ENCODE results near the gene ERRFI1. TPM values are rescaled to one million over a fixed set of nuclear protein-coding genes. Genes with fewer than 3 reads are reported as not detected.
"Not testable (repeated sequence)": the region's sequence is repeated elsewhere in the genome, so short reads cannot be mapped to it uniquely, and the experiment has no call there.

ERRFI1 gene
- 59.0 TPM for total RNA-seq

DNA sequence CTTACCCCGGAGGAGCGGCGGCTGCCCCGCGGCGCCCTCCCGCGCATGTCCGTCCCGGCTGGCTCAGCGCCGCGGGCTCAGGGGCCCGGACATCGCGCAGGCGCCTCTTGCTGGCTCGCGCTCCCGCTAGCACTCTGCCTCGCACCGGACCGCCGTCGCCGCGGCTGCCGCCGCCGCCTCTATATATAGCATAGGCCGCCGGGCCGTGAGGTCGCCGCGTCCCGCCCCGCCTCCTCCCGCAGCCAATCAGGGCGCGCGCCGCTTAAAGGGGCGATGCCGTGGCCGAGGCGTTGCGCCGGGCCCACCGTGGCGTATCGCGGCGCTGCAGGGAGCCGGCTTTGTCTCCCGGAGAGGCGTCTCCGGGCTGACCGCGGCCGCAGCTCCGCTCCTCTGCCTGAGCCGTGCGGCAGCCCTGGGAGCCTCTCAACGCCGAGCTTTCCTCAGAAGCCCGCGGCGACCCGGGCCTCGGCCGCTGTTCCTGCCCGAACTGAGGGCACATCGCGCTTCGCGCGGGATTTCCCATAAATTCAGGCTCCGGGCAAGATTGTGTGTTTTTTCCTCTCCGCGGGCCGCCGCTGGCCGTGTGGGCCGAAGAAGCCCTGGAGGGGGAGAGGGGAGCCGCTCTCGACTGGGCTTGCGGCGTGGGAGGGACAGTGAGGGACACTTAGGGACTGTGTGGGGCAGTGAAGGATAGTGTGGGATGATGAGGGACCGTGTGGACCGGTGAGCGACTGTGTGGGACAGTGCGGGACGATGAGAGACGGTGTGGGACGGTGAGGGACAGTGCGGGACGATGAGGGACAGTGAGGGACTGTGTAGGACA is at the start of gene ERRFI1:
Gene ERRFI1 (minus strand): TSS at position 157 of the 823 bp plus-strand sequence. CDS start 10,690 bp downstream, outside the sequence.
- DNase-seq, result peak; percentile 83

DNA sequence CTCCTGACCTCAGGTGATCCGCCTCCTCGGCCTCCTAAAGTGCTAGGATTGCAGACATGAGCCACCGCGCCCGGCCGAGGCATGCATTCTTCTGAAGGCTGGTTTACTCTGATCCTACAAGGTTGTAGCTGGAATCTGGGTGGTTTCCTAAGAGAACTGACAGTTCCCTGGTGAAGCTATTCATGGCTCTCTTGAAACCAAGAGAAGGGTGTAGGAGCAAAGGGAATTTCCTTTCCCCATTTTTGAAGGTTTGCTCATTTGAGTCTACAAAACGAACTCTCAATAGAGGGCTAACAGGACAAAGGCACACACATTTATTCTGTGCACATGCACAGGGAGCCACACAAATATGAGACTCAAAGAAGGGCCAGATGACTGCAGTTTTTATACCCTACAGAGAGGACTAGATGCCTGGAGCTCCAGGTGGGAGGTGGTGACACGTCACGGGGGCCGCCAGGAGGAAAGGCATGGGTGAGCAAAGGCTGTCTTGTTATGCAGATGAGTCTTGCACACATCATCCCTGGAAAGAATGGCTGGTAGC is 49.5 kb upstream of the ERRFI1 start:
- DNase-seq, result no peak

- DNase-seq, result no peak
Observed at GRCh38 chr1:8073112-8073855, 47.2 kb upstream of the ERRFI1 start.

DNA sequence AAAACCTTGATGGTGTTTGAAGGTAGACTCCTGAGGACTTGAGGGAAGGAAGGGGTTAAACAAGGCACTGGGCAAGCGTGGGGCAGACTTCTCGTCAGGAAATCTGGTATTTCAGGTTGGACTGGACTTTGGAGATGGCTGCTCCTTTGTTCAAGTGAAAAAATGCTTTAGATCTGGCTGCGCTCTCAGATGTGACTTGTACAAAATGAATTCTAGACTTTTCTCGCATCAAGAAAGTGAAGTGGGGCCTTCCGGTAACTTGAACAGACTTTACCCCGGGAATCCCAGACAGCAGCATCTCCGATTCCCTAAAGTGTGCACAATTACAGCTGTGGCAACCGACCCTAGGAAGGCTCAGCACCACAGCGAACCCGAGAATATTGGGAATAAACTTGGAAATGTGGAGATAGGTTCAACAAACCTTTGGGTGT is 44.3 kb upstream of the ERRFI1 start:
- DNase-seq, result no peak

DNA sequence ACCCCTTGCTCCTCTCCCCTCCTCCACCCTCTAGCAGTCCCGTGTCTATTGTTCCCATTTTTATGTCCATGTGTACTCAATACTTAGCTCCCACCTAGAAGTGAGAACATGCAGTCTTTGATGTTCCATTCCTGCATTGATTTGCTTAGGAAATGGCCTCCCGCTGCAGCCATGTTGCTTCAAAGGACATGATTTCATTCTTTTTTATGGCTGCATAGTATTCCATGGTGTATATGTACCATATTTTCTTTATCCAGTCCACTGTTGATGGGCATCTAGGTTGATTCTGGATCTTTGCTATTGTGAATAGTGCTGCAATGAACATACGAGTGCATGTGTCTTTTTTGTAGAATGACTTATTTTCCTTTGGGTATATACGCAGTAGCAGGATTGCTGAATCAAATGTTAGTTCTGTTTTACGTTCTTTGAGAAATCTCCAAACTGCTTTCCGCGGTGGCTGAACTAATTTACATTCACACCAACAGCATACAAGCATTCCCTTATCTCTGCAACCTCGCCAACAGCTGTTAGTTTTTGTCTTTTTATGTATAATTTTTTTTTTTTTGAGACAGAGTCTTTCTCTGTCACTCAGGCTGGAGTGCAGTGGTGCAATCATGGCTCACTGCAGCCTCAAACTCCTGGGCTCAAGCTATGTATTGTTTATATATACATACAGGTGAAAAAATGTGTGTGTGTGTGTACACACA is 43.7 kb upstream of the ERRFI1 start:
- not testable (repeated sequence) for DNase-seq

DNA sequence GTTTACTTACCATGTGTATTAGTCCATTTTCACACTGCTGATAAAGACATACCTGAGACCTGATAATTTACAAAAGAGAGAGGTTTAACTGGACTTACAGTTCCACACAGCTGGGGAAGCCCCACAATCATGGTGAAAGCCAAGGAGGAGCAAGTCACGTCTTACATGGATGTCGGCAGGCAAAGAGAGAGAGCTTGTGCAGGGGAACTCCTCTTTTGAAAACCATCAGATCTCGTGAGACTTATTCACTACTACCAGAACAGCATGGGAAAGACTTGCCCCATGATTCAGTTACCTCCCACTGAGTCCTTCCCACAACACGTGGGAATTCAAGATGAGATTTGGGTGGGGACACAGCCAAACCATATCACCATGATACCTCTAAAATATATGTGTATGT is 39.3 kb upstream of the ERRFI1 start:
- DNase-seq, result no peak

DNA sequence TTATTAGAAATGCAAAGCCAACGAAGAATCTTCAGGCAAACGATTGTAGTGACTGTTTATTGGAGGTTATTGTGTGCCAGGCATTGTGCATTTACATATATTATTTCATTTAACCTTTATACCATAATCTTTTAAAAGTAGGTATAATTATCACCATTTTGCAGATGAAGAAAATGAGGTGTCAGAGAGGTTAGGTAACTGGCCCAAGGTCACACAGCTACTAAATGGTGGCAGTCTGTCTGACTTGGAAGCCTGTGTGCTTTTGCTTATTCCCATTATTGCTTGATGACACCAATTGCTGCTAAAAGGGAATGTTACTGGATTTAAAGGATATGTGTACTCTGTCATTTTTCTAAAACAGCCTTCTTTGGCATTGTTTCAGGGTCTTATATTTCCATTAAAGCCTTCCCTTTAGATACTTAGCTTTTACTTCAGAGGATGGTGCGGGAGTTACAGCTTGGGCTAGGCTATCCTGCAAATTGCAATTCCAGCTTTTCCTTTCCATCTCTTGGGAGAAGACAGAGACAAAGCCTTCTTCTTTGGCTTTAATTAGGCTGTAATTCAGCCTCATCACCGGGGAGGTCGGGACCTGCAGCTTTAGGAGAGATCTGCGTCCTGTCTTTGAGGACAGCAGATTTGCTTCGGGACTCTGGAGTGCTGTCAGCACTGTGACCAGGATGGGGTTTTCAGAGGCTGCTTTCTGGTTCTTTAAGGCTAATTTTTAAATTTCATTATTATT is 37.4 kb upstream of the ERRFI1 start:
- no peak for DNase-seq

- DNase-seq, result no peak
Observed at GRCh38 chr1:8062861-8063260, 36.8 kb upstream of the ERRFI1 start.

DNA sequence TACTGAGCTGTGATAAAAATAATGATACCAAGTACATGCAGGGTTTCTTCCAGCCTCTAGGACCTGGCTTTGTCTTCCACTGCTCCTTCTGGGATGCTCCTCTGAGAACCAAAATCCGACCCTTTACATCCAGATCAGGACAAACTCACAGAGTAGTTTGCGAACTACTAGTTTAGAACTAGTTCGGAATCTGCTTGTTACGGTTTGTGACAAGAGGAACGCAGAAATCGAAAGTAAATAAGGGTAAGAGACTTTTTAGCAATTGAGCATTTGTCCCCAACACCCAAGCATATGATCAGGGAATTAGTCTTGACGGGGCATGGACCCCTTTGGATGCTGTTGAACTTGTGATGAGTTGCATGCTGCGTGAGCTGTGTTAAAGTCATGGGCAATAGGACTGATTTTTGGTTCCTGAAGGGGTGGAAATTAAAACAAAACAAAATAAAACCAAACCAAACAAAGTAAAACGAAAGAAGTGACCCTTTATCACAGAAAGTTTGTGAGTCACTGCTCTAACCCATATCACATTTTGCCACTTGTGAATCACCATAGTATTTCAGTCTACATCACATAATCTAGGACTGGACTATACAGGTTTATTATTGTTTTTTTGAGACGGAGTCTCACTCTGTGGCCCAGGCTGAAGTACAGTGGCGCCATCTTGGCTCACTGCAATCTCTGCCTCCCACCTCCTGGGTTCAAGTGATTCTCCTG is 35.7 kb upstream of the ERRFI1 start:
- no peak for DNase-seq

GRCh38 chr1:8061210-8061609 is 35.1 kb upstream of the ERRFI1 start:
- DNase-seq, result no peak

- DNase-seq, result no peak
Observed at GRCh38 chr1:8059161-8059622, 33.1 kb upstream of the ERRFI1 start.

GRCh38 chr1:8057779-8058178 is 31.7 kb upstream of the ERRFI1 start:
- DNase-seq, result not testable (repeated sequence)

DNA sequence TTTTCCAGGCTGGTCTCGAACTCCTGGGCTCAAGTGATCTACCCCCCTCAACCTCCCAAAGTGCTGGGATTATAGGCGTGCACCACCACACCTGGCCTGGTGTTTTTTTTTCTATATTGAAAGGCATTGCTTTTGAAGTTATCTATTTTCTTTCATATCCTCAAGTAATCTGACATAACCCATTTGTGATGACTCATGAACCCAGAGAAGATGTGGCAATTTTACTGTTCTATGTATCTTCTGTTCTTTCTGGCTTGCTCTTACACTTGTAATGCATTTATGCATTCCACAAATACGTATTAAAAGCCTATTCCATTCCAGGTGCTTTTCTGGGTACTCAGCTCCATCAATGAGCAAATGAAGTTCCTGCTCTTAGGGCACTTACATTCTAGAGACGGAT is 29.9 kb upstream of the ERRFI1 start:
- no peak for DNase-seq

DNA sequence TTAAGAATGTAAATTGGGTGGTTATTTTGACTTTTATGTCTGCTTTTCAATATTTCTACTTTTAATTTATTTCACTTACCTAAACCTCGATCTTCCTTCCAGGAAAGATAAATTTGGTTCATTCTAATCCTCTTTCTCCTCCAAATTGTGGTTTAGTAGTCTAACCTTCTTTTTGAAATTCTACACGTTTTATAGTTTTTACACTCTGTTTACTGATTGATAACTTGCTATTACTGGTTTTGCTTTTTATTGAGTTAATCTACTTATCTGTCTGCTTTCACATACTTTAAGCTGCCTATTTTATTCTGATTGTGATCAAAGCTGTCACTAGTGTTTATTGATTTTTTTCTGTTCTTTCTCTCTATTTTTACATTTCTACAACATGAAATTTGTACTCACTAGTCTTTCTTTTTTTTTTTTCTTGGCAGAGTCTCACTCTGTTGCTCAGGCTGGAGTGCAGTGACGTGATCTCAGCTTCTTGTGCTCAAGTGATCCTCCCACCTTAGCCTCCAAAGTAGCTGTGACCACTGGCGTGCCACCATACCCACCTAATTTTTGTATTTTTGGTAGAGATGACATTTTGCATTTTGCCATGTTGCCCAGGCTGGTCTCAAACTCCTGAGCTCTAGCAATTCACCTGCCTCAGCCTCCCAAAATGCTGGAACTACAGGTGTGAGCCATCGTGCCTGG is 27.9 kb upstream of the ERRFI1 start:
- no peak for DNase-seq

GRCh38 chr1:8051650-8052049 is 25.5 kb upstream of the ERRFI1 start:
- DNase-seq, result no peak

- DNase-seq, result not testable (repeated sequence)
Observed at GRCh38 chr1:8049229-8049628, 23.1 kb upstream of the ERRFI1 start.

DNA sequence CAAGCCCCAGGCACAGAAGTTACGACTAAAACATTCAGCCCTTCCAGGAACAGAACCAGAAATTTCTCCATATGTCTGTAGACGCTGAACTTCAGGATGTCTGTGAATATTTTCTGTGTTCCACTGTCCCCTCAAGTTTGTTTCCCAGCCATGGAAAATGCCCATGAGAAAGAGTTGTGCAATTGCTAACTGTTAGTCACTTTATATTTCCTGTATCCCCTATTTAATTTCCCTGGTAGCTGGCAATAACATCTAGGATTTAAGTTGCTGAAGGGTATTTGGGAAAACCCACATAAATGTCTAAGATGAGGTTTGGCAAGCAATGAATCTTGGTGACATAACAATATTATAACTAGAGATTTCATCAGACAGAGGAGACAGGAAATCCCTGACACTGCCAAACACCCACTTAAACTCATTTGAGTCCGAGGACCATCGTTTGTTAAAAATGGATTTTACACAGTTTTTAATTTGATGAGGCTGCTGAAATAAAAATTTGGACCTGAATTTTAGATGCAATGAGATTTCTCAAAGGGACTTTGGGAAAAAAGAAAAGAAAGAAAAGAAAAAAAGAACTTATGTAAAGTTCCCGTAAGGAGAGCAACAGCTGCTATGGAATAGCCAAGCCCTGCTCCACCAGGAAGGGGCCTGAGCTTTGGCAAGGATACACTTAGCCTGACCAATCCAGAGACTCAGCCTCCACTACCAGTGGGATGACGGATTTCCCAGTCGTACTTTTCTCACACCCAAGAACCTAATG is 21.8 kb upstream of the ERRFI1 start:
- DNase-seq, result peak; percentile 36

DNA sequence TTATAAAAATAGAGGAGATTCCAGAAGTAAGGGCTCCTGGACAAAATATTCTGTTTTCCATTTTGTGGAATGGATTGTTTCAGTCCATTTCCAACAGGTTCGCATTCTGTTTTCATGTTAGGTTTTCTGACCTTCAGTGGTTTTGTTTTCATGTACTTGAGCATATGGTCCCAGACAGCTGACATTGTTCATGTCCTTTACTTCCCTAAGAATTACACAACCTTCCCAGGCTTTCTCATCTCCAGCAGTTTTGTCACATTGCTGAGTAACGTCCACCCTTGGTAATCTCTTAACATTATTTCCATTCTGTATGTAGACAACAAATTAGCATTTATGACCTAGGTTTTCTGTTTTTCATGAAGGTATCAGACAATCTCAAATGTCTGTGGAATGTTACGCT is 21.0 kb upstream of the ERRFI1 start:
- DNase-seq, result no peak

DNA sequence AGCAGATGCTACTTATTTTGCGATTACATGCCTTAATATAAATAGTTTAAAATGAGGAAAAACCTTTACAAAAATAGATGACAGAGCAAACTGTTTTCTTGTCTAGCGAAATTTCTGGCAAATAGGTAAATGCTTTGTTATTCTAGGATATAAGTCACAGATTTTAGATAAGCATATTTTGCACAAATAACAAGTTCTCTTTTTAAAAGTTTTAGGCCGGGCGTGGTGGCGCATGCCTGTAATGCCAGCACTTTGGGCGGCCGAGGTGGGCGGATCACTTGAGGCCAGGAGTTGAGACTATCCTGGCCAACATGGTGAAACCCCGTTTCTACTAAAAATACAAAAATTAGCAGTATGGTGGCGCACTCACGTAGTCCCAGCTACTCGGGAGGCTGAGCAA is 20.3 kb upstream of the ERRFI1 start:
- DNase-seq, result no peak

DNA sequence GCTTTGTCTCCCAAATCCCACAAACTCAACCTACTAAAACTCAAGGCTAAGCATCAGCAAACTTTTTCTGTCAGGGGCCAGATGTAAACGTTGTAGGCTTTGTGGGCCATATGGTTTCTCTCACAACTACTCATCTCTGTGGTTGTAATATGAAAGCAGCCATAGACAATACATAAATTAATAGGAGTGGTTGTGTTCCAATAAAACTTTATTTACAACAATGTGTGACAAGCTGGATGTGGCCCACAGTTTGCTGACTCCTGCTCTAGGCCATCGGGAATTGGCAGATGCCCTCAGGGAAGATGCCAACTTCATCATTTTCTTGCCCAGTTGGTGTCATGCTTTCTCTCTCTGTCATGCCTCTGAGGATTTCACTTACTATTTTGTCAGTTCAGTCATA is 17.5 kb upstream of the ERRFI1 start:
- no peak for DNase-seq

Measured in skin of body (tissue), 2 donors.